Subcutaneous abdominal adipose tissue (tissue), 5 donors: ENCODE results near the gene TBC1D5.
"Not testable (repeated sequence)": the region's sequence is repeated elsewhere in the genome, so short reads cannot be mapped to it uniquely, and the experiment has no call there.

Experiments
- H3K27ac ChIP-seq: one replicate; pipeline ENCODE4 v1.7.0; 2013; ENCODE audit warnings: low read depth, mild to moderate bottlenecking, inconsistent platforms, low read length, moderate library complexity
- H3K27me3 ChIP-seq, 5 donors: one replicate each; pipeline ENCODE4 v1.7.0; 2013; ENCODE audit warnings: low read length in 5 of 5, inconsistent platforms in 1 of 5; ENCODE audit not compliant: control insufficient read depth in 5 of 5, insufficient read depth in 4 of 5
- H3K36me3 ChIP-seq, 5 donors: one replicate each; pipeline ENCODE4 v1.7.0; 2013; ENCODE audit warnings: low read length in 5 of 5; ENCODE audit not compliant: control insufficient read depth in 5 of 5, insufficient read depth in 5 of 5
- H3K4me1 ChIP-seq, 5 donors: one replicate each; pipeline ENCODE4 v1.7.0; 2013; ENCODE audit warnings: low read length in 5 of 5, mild to moderate bottlenecking in 3 of 5, moderate library complexity in 1 of 5; ENCODE audit not compliant: control insufficient read depth in 5 of 5, insufficient read depth in 5 of 5
- H3K4me3 ChIP-seq, 5 donors: one replicate each; pipeline ENCODE4 v1.7.0; 2013; ENCODE audit warnings: low read length in 5 of 5, low read depth in 1 of 5
- H3K9ac ChIP-seq, 5 donors: one replicate each; pipeline ENCODE4 v1.7.0; 2013; ENCODE audit warnings: low read length in 5 of 5, mild to moderate bottlenecking in 4 of 5, moderate library complexity in 3 of 5
- H3K9me3 ChIP-seq, 5 donors: one replicate each; pipeline ENCODE4 v1.7.0; 2013; ENCODE audit warnings: low read length in 5 of 5; ENCODE audit not compliant: control insufficient read depth in 5 of 5
- donor health status: healthy.
- donor health status: healthy.
- donor health status: healthy.
- donor health status: healthy.
- donor health status: healthy.

Gene TBC1D5

DNA sequence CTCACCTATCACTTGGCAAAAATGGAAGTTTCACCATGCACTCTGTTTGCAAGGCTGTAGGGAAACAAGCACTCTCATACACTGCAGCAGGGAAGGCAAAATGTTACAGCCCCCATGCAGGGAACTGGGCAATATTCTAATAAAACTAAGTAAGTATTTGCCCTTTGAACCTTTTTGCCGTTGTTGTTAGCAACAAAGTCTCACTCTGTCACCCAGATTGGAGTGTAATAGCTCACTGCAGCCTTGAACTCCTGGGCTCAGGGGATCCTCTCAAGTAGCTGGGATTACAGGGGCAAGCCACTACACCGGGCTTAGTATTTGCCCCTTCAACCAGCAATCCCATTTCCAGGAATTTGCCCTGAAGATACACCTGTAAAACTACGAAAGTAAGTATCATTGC, 122.5 kb downstream of the TBC1D5 start:
- H3K27ac ChIP-seq = no peak overlapping the region
- H3K9ac ChIP-seq = no peak overlapping the region
- H3K4me3 ChIP-seq = no peak overlapping the region
- no peaks in the 10 kb centered on the region for H3K9me3 ChIP-seq
- peaks cover 4 to 16% (median 10%) of the 10 kb centered on the region in 5 donors for H3K36me3 ChIP-seq
- H3K4me1 ChIP-seq = no peaks in the 10 kb centered on the region
- H3K27me3 ChIP-seq = no peaks in the 10 kb centered on the region

DNA sequence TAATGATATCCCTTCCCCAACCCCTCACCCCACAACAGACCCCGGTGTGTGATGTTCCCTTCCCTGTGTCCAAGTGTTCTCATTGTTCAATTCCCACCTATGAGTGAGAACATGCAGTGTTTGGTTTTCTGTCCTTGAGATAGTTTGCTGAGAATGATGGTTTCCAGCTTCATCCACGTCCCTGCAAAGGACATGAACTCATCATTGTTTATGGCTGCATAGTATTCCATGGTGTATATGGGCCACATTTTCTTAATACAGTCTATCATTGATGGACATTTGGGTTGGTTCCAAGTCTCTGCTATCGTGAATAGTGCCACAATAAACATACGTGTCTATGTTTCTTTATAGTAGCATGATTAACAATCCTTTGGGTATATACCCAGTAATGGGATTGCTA, 129.4 kb downstream of the TBC1D5 start:
- H3K9ac ChIP-seq, H3K4me3 ChIP-seq, H3K27ac ChIP-seq, H3K36me3 ChIP-seq, H3K9me3 ChIP-seq, H3K4me1 ChIP-seq, H3K27me3 ChIP-seq: not testable (repeated sequence)

DNA sequence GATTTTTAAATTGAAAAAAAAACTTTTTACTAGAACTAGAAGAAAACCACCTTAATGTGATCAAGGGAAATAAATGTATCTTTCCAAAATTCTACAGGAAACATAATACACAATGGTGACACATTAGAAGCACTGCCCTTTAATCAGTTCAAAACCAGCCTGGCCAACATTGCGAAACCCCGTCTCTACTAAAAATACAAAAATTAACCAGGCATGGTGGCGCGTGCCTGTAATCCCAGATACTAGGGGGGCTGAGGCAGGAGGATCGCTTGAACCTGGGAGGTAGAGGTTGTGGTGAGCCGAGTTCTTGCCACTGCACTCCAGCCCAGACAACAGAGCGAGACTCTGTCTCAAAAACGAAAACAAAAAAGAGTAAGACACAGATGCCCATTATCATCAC, 134.5 kb downstream of the TBC1D5 start:
- no peak overlapping the region for H3K27ac ChIP-seq
- no peak overlapping the region for H3K4me3 ChIP-seq
- no peaks in the 10 kb centered on the region for H3K36me3 ChIP-seq
- H3K27me3 ChIP-seq = no peaks in the 10 kb centered on the region
- H3K9ac ChIP-seq = no peak overlapping the region
- H3K9me3 ChIP-seq = no peaks in the 10 kb centered on the region
- peaks cover 0 to 3% (median 0%) of the 10 kb centered on the region in 5 donors for H3K4me1 ChIP-seq

DNA sequence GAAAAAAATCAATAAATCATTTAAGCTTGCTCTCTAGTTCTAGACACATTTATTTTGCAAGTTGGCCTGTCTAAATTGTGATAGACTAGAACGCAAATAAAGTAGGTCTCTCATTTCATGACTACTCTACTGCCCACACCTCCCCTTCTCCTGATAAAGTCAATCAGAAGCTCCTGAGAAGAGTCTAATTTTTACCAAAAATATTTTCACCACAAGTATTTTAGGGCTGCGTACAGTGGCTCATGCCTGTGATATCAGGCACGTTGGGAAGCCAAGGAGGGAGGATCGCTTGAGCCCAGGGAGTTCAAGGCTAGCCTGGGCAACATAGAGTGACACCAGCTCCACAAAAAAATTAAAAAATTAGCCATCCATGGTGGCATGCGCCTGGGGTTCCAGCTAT, 136.5 kb downstream of the TBC1D5 start:
- peaks cover 0 to 3% (median 0%) of the 10 kb centered on the region in 5 donors for H3K4me1 ChIP-seq
- peaks cover 0 to 4% (median 0%) of the 10 kb centered on the region in 5 donors for H3K36me3 ChIP-seq
- H3K27me3 ChIP-seq = no peaks in the 10 kb centered on the region
- H3K9me3 ChIP-seq = no peaks in the 10 kb centered on the region
- no peak overlapping the region for H3K9ac ChIP-seq
- H3K4me3 ChIP-seq = no peak overlapping the region
- no peak overlapping the region for H3K27ac ChIP-seq

DNA sequence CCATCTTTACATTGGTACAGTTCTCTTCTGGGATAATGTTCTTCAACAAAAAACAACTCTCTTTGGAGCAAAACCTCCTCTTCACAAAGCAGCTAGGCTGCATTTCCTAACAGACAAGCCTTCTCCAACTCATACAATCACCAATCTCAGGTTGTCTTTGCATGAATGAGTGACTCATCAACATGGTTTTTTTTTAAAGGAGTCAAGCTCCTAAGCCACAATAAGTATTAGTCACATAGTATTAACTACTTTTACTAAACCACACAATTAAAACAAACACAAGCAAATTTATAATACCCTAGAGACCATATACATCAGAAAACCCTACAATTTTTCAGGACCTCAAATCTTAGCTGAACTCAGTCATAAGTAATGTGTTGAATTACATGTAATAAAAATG, 137.4 kb downstream of the TBC1D5 start:
- Histone ChIP-seq H3K9ac (no peak overlapping the region), H3K27ac (no peak overlapping the region), H3K4me3 (no peak overlapping the region), H3K27me3 (no peaks in the 10 kb centered on the region), H3K36me3 (peaks cover 0 to 4% (median 0%) of the 10 kb centered on the region in 5 donors), H3K9me3 (no peaks in the 10 kb centered on the region), H3K4me1 (peaks cover 0 to 3% (median 0%) of the 10 kb centered on the region in 5 donors)

DNA sequence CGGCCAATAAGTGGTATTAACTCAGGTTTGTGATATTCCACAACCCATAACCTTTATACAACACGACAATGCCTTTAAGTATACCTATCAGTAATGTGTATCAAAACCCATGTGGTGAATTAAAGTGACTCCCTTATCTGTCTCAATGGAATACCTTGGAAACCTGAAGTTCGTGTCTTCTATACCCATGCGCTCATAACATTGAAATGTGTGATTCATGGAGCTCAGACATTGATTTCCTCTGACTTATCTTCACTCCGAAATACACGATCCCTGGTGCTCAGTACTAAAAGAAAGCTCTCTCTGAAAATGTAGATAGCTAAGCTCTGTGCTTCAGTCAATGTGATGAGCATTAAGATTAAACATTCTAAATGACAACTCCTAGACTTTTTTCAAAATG, 140.3 kb downstream of the TBC1D5 start:
- Histone ChIP-seq H3K36me3 (peaks cover 0 to 4% (median 0%) of the 10 kb centered on the region in 5 donors), H3K4me3 (no peak overlapping the region), H3K9me3 (peaks cover 0 to 7% (median 4%) of the 10 kb centered on the region in 5 donors), H3K9ac (no peak overlapping the region), H3K27me3 (no peaks in the 10 kb centered on the region), H3K27ac (no peak overlapping the region), H3K4me1 (no peaks in the 10 kb centered on the region)

DNA sequence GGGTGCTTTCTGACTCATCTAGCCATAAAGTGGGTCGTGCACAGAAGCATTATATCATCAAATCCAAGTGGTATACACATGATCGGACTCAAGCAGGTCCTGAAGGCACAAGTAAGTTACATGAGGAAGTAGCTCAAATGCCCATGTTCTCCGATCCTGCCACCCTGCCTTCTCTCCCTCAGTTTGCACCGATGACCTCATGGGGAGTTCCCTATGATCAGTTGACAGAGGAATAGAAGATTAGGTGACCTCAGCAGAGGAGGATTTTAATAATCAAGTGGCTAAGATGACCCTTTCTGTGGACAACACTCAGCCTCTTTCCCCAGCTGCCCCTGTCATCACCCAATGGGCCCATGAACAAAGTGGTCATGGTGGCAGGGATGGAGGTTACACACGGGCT, 149.5 kb downstream of the TBC1D5 start:
- no peaks in the 10 kb centered on the region for H3K27me3 ChIP-seq
- H3K36me3 ChIP-seq = peaks cover 0 to 4% (median 0%) of the 10 kb centered on the region in 5 donors

DNA sequence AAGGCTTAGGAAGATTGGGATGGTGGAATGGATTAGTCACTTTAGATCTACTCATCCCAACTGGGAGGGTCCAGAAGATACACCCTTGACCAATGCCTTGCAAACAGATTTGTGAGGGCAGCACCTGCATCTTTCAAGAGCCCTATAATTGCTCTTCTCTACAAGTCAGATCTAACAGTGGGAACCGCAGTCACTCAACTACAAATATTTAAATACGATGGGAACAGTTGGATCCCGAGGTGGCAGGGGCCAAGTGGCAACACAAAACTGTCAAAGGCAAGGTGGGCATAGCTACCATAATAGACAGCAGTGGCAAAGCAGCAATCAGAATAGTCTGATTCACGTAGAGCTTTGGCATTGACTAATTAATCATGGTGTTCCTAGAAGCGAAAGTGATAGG, 152.0 kb downstream of the TBC1D5 start:
- Histone ChIP-seq H3K9me3 (peaks cover 6 to 24% (median 18%) of the 10 kb centered on the region in 5 donors), H3K36me3 (peaks cover 0 to 4% (median 0%) of the 10 kb centered on the region in 5 donors), H3K4me1 (no peaks in the 10 kb centered on the region), H3K9ac (no peak overlapping the region), H3K4me3 (no peak overlapping the region), H3K27ac (no peak overlapping the region), H3K27me3 (no peaks in the 10 kb centered on the region)

More for the DNA sequence above, 149.5 kb downstream of the TBC1D5 start:
- H3K4me1 ChIP-seq = no peaks in the 10 kb centered on the region
- H3K4me3 ChIP-seq = no peak overlapping the region
- H3K9me3 ChIP-seq = peaks cover 6 to 24% (median 18%) of the 10 kb centered on the region in 5 donors
- no peak overlapping the region for H3K9ac ChIP-seq
- no peak overlapping the region for H3K27ac ChIP-seq

DNA sequence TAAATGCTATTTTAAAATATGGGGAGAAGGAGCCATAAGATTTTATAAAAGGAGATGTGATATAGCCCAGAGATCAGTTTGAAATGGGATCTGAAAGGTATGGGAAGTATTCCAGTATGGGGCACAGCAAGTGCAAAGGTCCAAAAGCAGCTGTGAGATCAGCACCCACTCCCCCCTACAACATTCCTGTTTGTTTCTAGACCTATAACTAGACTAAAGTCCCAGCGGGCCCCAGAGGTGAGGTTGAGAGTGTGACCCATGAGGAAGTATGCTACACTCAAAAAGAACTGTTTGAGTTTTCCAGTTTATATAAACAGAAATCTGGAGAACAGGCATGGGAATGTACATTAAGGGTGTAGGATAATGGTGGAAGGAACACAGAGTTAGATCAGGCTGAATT, 152.5 kb downstream of the TBC1D5 start:
- Histone ChIP-seq H3K4me3 (no peak overlapping the region), H3K9ac (no peak overlapping the region), H3K4me1 (no peaks in the 10 kb centered on the region), H3K36me3 (peaks cover 0 to 4% (median 0%) of the 10 kb centered on the region in 5 donors), H3K27ac (no peak overlapping the region), H3K9me3 (peaks cover 6 to 24% (median 18%) of the 10 kb centered on the region in 5 donors), H3K27me3 (no peaks in the 10 kb centered on the region)

DNA sequence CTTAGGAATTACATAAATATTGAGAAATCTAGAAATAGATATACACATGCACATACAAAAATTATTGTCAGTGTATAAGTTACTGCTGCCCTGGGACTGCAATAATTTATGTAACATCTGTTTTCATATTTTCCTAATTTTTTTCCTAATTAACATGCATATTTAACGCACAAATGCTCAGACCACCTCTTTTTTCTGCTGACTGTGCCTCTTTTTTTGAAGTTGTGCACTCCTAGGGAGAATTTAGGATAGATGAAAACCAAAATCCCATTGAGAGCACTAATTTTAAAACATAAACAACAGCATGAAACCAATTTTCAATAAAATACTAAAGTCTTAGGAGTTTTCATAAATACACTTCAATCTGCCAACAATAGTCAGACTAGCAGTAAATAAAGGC, 154.0 kb downstream of the TBC1D5 start:
- H3K27ac ChIP-seq = no peak overlapping the region
- H3K27me3 ChIP-seq = no peaks in the 10 kb centered on the region
- no peak overlapping the region for H3K9ac ChIP-seq
- H3K9me3 ChIP-seq = peaks cover 6 to 24% (median 18%) of the 10 kb centered on the region in 5 donors
- peaks cover 0 to 3% (median 0%) of the 10 kb centered on the region in 5 donors for H3K4me1 ChIP-seq
- peaks cover 0 to 4% (median 0%) of the 10 kb centered on the region in 5 donors for H3K36me3 ChIP-seq
- no peak overlapping the region for H3K4me3 ChIP-seq
